HG03432 (cell line): Measurements from ENCODE around the gene KIFC3.
"Not testable (repeated sequence)": the region's sequence is repeated elsewhere in the genome, so short reads cannot be mapped to it uniquely, and the experiment has no call there.

Experiments used
- ATAC-seq: cut with Tn5 transposase; IDR thresholded peaks from one replicate; pipeline ENCODE4 v1.9.1; 2021; ENCODE audit warnings: mild to moderate bottlenecking, moderate library complexity; ENCODE audit not compliant: unreplicated experiment

KIFC3 gene

DNA sequence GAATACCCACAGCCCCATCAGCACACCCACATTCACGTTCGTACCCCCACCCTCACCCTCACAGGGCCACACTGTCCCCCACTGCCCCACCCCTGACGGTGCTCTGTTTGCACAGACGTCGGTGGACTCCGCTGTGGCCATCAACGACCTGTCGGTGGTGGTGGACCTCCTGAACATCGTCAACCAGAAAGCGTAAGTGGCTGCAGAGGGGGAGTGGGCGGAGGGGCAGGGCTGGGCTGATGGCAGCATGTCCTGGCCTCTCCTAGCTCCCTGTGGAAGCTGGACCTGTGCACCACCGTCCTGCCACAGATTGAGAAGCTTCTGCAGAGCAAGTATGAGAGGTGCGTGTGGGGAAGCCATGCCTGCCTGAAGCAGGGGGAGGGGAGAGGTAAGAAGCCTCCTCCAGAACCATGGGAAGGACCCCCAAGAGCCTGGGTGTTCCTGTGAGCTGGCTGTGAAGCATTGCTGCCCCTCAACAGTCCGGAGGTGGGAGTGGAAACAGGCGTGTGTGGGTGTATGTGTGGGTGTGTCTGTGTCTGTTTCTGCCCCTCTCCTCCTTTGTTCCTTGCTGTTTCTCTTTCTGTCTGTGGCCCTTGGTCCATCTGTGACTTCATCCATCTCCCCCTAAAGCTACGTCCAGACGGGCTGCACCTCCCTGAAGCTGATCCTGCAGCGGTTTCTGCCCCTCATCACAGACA lies 46.4 kb downstream of the KIFC3 start:
- ATAC-seq: no peak

- no peak for ATAC-seq
Measured at GRCh38 chr16:57755061-57755684, 47.1 kb downstream of the KIFC3 start.

DNA sequence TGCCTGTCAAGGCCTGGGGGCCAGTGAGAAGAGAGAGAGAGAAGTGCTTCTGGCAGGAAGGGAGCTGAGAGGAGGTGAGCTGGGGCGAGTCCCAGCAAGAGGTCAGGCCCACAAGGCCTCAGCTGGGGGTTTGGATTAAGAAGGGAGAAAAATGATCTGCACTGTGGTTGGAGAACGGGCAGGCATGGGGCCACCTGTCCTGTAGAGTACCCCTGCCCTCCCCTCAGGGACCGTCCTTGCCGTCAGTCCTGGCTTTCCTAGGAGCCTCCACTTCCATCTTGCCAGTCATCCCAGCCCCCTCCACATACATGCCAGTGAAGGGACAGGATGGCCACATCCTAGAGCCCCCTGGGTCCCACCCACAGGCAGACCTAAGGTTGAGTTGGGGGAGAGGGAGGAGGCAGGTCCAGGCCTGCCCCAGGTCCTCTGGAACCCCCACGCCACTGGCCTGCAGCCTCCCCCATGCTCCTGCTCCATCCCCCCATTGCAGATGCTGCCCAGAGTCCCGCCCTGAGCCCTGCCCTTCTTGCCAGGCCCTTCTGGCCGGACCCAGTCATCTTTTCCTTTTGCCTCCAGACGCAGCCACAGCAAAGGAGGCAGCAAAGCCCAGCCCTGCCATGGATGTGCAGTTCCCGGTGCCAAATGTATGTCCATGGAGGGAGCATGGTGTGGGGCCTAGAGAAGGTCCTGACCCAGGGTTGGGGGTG lies 47.8 kb downstream of the KIFC3 start:
- ATAC-seq: no peak

DNA sequence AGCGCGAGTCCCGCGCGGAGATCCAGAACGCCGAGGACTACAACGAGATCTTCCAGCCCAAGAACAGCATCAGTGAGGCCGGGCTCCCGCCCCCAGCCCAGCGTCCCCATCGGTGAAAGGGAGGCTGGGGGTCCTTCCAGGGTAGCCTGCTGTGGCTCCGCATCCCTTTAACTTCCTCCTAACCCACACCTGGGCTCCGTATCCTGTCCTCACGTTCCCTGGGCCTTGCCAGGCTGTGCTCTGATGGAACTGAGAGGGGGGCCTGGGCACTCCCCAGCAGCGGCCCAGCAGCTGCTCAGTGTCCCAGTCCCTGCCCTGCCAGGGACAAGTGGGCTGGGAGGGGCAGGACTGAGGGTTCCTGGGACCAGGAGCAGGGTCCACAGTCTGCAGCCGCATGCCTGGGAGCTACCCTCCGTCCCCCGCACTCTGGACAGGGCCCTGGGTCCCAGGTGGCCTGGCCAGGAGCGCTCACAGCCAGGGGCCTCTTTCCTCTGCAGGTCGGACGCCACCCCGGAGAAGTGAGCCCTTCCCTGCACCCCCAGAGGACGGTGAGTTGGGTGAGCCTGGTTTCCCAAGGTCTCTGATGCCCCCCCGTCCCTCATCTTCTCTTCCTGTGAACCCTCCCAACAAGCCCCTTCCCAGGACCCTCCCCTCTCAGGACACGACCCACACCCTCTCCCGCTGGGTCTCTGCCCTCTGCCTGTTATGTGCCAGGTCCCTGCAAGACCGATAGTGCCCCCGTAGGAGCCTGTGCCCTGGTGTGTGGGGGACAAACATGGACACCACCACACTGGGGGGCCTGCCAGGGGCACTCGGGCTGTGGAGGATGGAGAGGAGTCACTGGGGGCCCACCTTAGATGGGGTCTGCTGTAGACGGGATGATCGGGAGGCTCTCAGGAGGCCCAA lies 48.6 kb downstream of the KIFC3 start:
- no peak for ATAC-seq

DNA sequence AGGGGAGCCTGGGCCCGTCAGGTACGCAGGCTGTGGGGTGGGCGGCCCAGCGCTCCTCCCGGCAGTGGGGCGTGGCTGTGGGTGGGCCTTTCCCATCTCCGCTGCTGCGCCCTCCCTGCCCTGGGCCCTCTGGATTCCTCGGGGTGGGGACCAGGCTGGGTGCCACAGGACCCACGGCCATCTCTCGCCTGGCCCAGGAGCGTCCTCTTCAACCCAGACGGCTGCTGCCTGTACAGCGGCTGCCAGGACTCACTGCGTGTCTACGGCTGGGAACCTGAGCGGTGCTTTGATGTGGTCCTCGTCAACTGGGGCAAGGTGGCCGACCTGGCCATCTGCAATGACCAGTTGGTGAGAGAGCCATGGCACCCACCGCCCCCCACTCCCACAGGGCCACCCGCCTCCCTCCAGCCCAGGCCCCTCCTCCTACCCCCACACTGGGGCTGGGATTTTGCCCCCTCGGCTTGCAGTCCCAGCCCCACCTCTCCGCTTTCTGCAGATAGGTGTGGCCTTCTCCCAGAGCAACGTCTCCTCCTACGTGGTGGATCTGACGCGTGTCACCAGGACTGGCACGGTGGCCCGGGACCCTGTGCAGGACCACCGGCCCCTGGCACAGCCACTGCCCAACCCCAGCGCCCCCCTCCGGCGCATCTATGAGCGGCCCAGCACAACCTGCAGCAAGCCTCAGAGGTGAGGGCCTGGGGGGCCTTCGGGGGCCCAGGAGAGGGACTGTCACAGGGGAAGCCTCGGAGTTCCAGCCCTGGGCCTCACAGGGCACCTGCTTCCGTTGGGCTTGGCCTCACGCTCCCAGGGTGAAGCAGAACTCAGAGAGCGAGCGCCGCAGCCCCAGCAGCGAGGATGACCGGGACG lies 49.5 kb downstream of the KIFC3 start:
- no peak for ATAC-seq

DNA sequence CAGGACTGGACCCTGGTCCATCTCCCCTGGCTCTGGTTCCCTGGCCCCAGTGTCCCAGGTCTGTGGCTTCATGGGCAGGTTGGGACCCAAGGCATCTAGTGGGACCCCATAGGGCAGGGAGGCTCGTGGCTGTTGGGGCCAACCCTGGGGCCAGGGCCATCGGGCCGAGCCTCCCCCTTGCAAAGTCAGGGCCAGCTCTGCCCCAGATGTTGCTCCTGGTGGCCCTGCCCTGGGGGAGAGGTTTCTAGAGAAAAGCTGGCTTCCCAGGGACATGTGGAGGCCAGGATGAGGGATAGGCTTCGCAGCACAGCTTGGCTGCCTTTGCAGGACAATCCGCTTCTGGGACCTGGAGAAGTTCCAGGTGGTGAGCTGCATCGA lies 50.1 kb downstream of the KIFC3 start:
- ATAC-seq: no peak

GRCh38 chr16:57751539-57752202 lies 50.6 kb downstream of the KIFC3 start:
- no peak for ATAC-seq

DNA sequence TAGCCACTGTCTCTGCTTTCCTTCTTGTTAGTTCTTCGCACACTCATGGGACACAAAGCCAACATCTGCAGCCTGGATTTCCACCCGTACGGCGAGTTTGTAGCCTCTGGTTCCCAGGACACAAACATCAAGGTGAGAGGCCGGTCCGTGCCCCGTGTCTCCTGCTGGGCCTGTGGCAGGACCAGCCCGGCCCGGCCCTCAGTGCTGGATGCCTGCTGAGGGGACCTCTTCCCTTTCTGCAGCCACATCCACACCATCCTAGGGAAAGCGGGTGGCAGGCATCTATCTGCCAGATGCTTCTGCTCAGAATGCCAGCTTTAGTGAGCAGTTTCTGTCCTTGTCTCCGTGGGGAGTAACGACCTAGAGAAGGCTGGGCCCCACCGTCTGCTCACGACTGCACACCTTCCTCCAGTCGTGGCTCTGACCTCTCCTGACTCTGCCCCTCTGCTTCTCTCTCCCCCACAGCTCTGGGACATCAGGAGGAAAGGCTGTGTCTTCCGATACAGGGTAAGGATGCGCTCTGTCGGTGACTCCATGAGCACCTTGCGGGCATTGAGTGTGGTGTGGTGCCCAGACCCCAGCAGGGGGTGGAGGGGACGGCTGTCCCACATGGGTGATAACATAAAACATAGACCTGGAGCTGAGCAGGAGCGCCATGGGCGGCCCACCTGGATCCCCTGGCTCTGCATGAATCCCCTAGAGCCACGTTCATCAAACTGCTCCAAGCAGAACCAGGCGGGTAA lies 51.3 kb downstream of the KIFC3 start:
- no peak for ATAC-seq

DNA sequence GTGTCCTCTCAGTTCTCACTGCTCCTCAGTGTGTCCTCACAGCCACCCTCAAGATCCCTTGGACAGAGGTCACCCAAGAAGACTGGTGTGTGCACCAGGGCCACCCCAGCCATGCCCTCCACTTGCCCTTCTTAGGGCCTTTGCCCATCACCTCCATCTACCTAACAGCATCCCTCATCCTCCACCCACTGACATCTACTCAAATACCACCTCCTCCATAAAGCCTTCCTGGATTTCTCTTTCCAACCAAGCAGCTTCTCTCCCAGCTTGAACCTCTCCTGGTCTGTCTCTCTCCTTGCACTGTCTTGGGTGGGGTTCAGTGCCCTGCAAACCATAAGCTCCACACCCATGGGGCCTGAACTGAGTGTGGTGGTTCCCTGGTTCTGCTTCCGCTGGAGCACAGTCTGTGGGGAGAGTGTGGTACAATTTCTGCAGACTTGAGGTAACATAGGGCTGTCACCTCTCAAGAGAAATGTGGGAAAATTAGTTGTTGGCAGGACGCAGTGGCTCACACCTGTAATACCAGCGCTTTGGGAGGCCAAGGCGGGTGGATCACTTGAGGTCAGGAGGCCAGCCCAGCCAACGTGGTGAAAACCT lies 52.3 kb downstream of the KIFC3 start:
- ATAC-seq: no peak

- no peak for ATAC-seq
Measured at GRCh38 chr16:57749101-57749692, 53.1 kb downstream of the KIFC3 start.

- no peak for ATAC-seq
Measured at GRCh38 chr16:57748596-57748995, 53.7 kb downstream of the KIFC3 start.

- no peak for ATAC-seq
Measured at GRCh38 chr16:57747996-57748395, 54.3 kb downstream of the KIFC3 start.

- no peak for ATAC-seq
Measured at GRCh38 chr16:57747496-57747895, 54.8 kb downstream of the KIFC3 start.

GRCh38 chr16:57747091-57747490 lies 55.2 kb downstream of the KIFC3 start:
- no peak for ATAC-seq

DNA sequence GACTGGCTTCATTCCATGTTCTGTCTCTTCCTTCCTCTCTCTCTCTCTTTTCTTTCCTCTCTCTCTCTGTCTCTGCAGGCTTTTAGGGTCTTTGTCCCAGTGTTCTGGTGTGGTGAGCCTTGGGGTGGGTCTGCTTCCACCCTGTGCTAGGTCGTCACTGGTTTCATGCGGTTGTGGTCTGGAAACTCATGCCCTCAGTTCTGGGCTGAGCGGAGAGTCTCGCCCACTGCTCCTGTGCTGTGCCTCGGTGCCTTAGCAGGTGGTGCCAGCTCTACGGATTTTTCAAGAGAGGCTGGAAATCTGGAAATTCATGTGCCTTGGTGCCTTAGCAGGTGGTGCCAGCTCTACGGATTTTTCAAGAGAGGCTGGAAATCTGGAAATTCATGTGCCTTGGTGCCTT lies 56.0 kb downstream of the KIFC3 start:
- ATAC-seq: not testable (repeated sequence)

GRCh38 chr16:57745768-57746167 lies 56.5 kb downstream of the KIFC3 start:
- ATAC-seq: no peak

DNA sequence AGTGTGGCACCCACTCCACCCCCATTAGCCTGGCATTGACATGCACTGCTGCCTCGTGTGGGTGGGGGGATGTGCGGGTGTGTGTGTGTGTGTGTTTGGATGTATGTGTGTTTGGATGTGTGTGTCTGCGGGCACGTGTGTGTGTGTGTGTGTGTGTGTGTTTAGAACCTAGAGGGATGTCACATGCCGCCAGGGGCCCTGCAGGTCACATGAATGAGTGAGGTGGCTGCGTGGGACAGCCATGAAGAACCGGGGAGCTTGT lies 57.7 kb downstream of the KIFC3 start:
- ATAC-seq: no peak

DNA sequence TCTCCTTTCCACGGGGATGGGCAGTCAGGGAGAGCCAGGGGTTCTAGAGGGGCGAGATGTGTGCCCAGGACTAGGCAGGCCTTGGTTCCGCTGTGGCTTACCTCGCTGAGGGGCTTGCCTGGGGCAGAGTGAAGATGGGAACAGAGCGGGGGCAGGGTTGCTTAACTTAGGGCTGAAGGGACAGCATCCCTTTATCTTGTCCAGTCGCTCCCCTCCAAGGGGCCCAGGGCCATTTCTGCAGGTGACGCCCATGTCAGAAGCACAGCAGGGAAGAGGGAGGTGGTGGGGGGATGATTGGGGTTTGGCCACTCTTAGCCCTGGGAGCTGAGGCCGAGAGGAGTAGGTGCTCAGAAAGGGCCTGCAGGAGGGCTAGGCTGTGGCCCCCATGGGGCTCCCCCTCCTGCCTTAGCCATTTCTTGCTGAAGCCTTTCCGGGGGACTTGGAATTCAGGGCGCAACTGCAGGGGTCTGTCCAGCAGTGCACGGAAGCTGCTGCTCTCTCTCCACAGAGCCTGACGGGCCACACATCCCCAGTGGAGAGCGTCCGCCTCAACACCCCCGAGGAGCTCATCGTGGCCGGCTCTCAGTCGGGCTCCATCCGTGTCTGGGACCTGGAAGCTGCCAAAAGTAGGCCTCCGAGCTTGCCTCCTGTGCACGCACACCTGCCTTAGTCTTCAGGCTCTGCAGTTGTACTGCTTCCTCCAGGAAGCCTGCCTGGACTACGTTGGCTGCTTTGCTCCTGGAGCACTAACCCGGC lies 58.2 kb downstream of the KIFC3 start:
- ATAC-seq: no peak
